HFFc6 (cell line): ENCODE data around the gene XXYLT1. TPM values are rescaled to one million over a fixed set of nuclear protein-coding genes. Genes with fewer than 3 reads are reported as not detected.
"Not testable (repeated sequence)": the region's sequence is repeated elsewhere in the genome, so short reads cannot be mapped to it uniquely, and the experiment has no call there.

ENCODE experiments used
- DNase-seq: peaks from one replicate; pipeline ENCODE4 v3.0.0-alpha.2; 2018
- H3K27ac Mint-ChIP-seq: 2 replicates; pipeline ENCODE4 v1.8.0; 2020; ENCODE audit warnings: mild to moderate bottlenecking, mixed read lengths
- H3K27me3 Mint-ChIP-seq: 2 replicates; pipeline ENCODE4 v1.8.0; 2021; ENCODE audit warnings: mild to moderate bottlenecking, moderate library complexity, mixed read lengths; ENCODE audit not compliant: insufficient read depth
- H3K36me3 Mint-ChIP-seq: 2 replicates; pipeline ENCODE4 v1.8.0; 2021; ENCODE audit warnings: low read depth, mixed read lengths
- H3K4me1 Mint-ChIP-seq: 2 replicates; pipeline ENCODE4 v1.8.0; 2020; ENCODE audit warnings: low read depth, mixed read lengths
- H3K4me3 Mint-ChIP-seq: 2 replicates; pipeline ENCODE4 v1.8.0; 2020; ENCODE audit warnings: mild to moderate bottlenecking, moderate library complexity, mixed read lengths
- H3K9me3 Mint-ChIP-seq: 2 replicates; pipeline ENCODE4 v1.8.0; 2020; ENCODE audit warnings: mild to moderate bottlenecking, mixed read lengths
- CTCF ChIP-seq: fragments of 200-600 bp; sonication (generic); IDR thresholded peaks from 2 replicates; pipeline ENCODE4 v1.5.0; 2021; ENCODE audit warnings: antibody characterized with exemption, mild to moderate bottlenecking
- total RNA-seq, 6 experiments: library from RNA; stranded (reverse); fragmentation: NEBNext Ultra II Directional; extraction: Animal tissue kit (Norgen Biotek cat#: 25700); gene quantifications; 2 replicates in 1 of 6; 3 replicates in 5 of 6; pipeline ENCODE4 v1.2.3, GENCODE V29; 2021

The XXYLT1 gene
- total RNA-seq, 6 experiments from 2014 or later = 16.9 to 24.2 (median 18.3) TPM

GRCh38 chr3:195110647-195111318, 160.2 kb downstream of the XXYLT1 start:
- Mint-ChIP-seq H3K9me3 (no peaks in the 10 kb centered on the region), H3K4me3 (no peak overlapping the region), H3K4me1 (peaks cover 8% of the 10 kb centered on the region), H3K27ac (no peak overlapping the region), H3K36me3 (no peaks in the 10 kb centered on the region; the same call in 1 of the 2 replicates), H3K27me3 (no peaks in the 10 kb centered on the region; the same call in 1 of the 2 replicates)
- no peak for TF ChIP-seq CTCF
- DNase-seq = no peak

GRCh38 chr3:195109098-195109657, 161.8 kb downstream of the XXYLT1 start:
- Mint-ChIP-seq H3K9me3 (no peaks in the 10 kb centered on the region), H3K27ac (no peak overlapping the region), H3K4me1 (peaks cover 24% of the 10 kb centered on the region), H3K27me3 (no peaks in the 10 kb centered on the region; the same call in 1 of the 2 replicates), H3K4me3 (no peak overlapping the region), H3K36me3 (no peaks in the 10 kb centered on the region; the same call in 1 of the 2 replicates)
- DNase-seq = no peak
- TF ChIP-seq CTCF = no peak

- no peak for TF ChIP-seq CTCF
- Mint-ChIP-seq H3K4me3 (no peak overlapping the region), H3K36me3 (peaks cover 4% of the 10 kb centered on the region), H3K4me1 (peaks cover 40% of the 10 kb centered on the region), H3K9me3 (peaks cover under 1% of the 10 kb centered on the region), H3K27me3 (no peaks in the 10 kb centered on the region), H3K27ac (no peak overlapping the region)
- no peak for DNase-seq
Measured at GRCh38 chr3:195107593-195107992, 163.4 kb downstream of the XXYLT1 start.

- not testable (repeated sequence) for H3K27ac Mint-ChIP-seq, H3K27me3 Mint-ChIP-seq, H3K36me3 Mint-ChIP-seq, H3K4me3 Mint-ChIP-seq, H3K9me3 Mint-ChIP-seq, DNase-seq
- peaks cover 46% of the 10 kb centered on the region for H3K4me1 Mint-ChIP-seq
Measured at GRCh38 chr3:195107031-195107430, 163.9 kb downstream of the XXYLT1 start.

- peaks cover 10% of the 10 kb centered on the region for H3K36me3 Mint-ChIP-seq
- no peaks in the 10 kb centered on the region for H3K27me3 Mint-ChIP-seq
- peak; percentile 33 for DNase-seq
- H3K4me3 Mint-ChIP-seq = peak overlapping the region; percentile 78
- peak overlapping the region; percentile 72 for H3K27ac Mint-ChIP-seq
- peaks cover 4% of the 10 kb centered on the region for H3K9me3 Mint-ChIP-seq
- peaks cover 50% of the 10 kb centered on the region for H3K4me1 Mint-ChIP-seq
- peak; percentile 100 for TF ChIP-seq CTCF
Measured at GRCh38 chr3:195106418-195106906, 164.5 kb downstream of the XXYLT1 start.

- peak overlapping the region; percentile 72 for H3K27ac Mint-ChIP-seq
- peaks cover 10% of the 10 kb centered on the region for H3K36me3 Mint-ChIP-seq
- H3K4me1 Mint-ChIP-seq = peaks cover 55% of the 10 kb centered on the region
- peak overlapping the region; percentile 78 for H3K4me3 Mint-ChIP-seq
- no peak for TF ChIP-seq CTCF
- DNase-seq = no peak
- peaks cover 4% of the 10 kb centered on the region for H3K9me3 Mint-ChIP-seq
- H3K27me3 Mint-ChIP-seq = no peaks in the 10 kb centered on the region
Measured at GRCh38 chr3:195105841-195106417, 165.0 kb downstream of the XXYLT1 start.
